Naive thymus-derived CD4-positive, alpha-beta T cell (primary cell): Measurements from ENCODE around the gene DPY19L2. TPM values are rescaled to one million over a fixed set of nuclear protein-coding genes. Genes with fewer than 3 reads are reported as not detected.
"Not testable (repeated sequence)": the region's sequence is repeated elsewhere in the genome, so short reads cannot be mapped to it uniquely, and the experiment has no call there.

ENCODE experiments used
- ATAC-seq: fragments of 150-1000 bp; cut with Tn5 transposase; 2 replicates; pipeline ENCODE4 v1.10.0; 2021; ENCODE audit warnings: mild to moderate bottlenecking, moderate library complexity
- CTCF ChIA-PET: fragments of 350-600 bp; sonication (Branson Sonifier 250); formaldehyde crosslinking; loops from one replicate; lab custom pipeline; 2021; ENCODE audit warnings: antibody characterized with exemption; lab: Charles Lee
- POLR2A ChIA-PET: fragments of 350-600 bp; sonication (Branson Sonifier 250); formaldehyde crosslinking; loops from one replicate; lab custom pipeline; 2021; ENCODE audit warnings: antibody characterized with exemption, inconsistent platforms; lab: Charles Lee
- DNase-seq, 9 donors: peaks; one replicate each; pipeline versions ENCODE4 v3.0.0 to v3.0.0-alpha.2; 2020 to 2022; ENCODE audit warnings: mixed read lengths in 1 of 9
- H3K27ac ChIP-seq: one replicate; pipeline ENCODE4 v1.7.0; 2013; ENCODE audit warnings: mild to moderate bottlenecking, low read depth, low read length, moderate library complexity
- H3K27me3 ChIP-seq, 2 donors: one replicate each; pipeline ENCODE4 v1.7.0; 2013; ENCODE audit warnings: low read length in 2 of 2, mild to moderate bottlenecking in 2 of 2, moderate library complexity in 2 of 2; ENCODE audit not compliant: control insufficient read depth in 2 of 2, insufficient read depth in 2 of 2
- H3K36me3 ChIP-seq, 3 experiments: 1 replicate in 2 of 3; 2 replicates in 1 of 3; pipeline ENCODE4 v1.7.0; 2013; ENCODE audit warnings: low read length in 3 of 3, mild to moderate bottlenecking in 3 of 3, moderate library complexity in 1 of 3; ENCODE audit not compliant: insufficient read depth in 3 of 3, control insufficient read depth in 2 of 3
- H3K4me1 ChIP-seq, 2 donors: one replicate each; pipeline ENCODE4 v1.7.0; 2013; ENCODE audit warnings: low read length in 2 of 2, mild to moderate bottlenecking in 2 of 2, moderate library complexity in 1 of 2; ENCODE audit not compliant: control insufficient read depth in 2 of 2, insufficient read depth in 2 of 2
- H3K4me3 ChIP-seq: 2 replicates; pipeline ENCODE4 v1.7.0; 2013; ENCODE audit warnings: mild to moderate bottlenecking, low read length
- H3K9me3 ChIP-seq, 3 experiments: 1 replicate in 2 of 3; 2 replicates in 1 of 3; pipeline ENCODE4 v1.7.0; 2013; ENCODE audit warnings: low read length in 3 of 3; ENCODE audit not compliant: control insufficient read depth in 2 of 3
- H3K27ac Mint-ChIP-seq, 9 donors: one replicate each; pipeline ENCODE4 v1.8.0; 2020 to 2022; ENCODE audit warnings: mixed read lengths in 9 of 9, mild to moderate bottlenecking in 8 of 9, moderate library complexity in 5 of 9, inconsistent platforms in 2 of 9
- H3K27me3 Mint-ChIP-seq, 5 donors: one replicate each; pipeline ENCODE4 v1.8.0; 2021 to 2022; ENCODE audit warnings: mixed read lengths in 5 of 5, mild to moderate bottlenecking in 1 of 5
- H3K36me3 Mint-ChIP-seq, 5 donors: one replicate each; pipeline ENCODE4 v1.8.0; 2020 to 2022; ENCODE audit warnings: mixed read lengths in 5 of 5, mild to moderate bottlenecking in 3 of 5, inconsistent platforms in 1 of 5
- H3K4me1 Mint-ChIP-seq, 7 donors: one replicate each; pipeline ENCODE4 v1.8.0; 2020 to 2022; ENCODE audit warnings: mixed read lengths in 7 of 7, mild to moderate bottlenecking in 3 of 7, inconsistent platforms in 1 of 7
- H3K4me3 Mint-ChIP-seq, 10 donors: one replicate each; pipeline ENCODE4 v1.8.0; 2020 to 2022; ENCODE audit warnings: mild to moderate bottlenecking in 10 of 10, mixed read lengths in 10 of 10, moderate library complexity in 6 of 10, inconsistent platforms in 2 of 10
- H3K9me3 Mint-ChIP-seq, 11 donors: one replicate each; pipeline ENCODE4 v1.8.0; 2020 to 2022; ENCODE audit warnings: mixed read lengths in 11 of 11, mild to moderate bottlenecking in 4 of 11, inconsistent platforms in 1 of 11, moderate library complexity in 1 of 11
- intact Hi-C, 2 donors: fragments of 100-400 bp; cut with micrococcal nuclease; formaldehyde crosslinking; loops; one replicate each; pipeline ENCODE4 v1.15.1; 2023
- polyA plus RNA-seq, 2 donors: library from polyadenylated mRNA; unstranded; fragments of 300-500 nt; fragmentation: Illumina TruSeq; gene quantifications; one replicate each; pipeline ENCODE4 v1.2.3, GENCODE V29; 2021
- total RNA-seq, 6 experiments: library from RNA in 5 of 6; stranded (reverse) in 5 of 6; gene quantifications; 1 replicate in 5 of 6; 2 replicates in 1 of 6; pipeline ENCODE4 v1.2.3 and lab custom pipeline; 2021 to 2026

Gene DPY19L2
- total and polyA plus RNA-seq, 7 experiments from 2014 or later, result 0.28 to 3.1 (median 1.0) TPM; not detected in 1

- DNase-seq, H3K36me3 ChIP-seq, H3K9me3 ChIP-seq, H3K27me3 ChIP-seq, H3K4me3 ChIP-seq, H3K4me3 Mint-ChIP-seq, H3K4me1 ChIP-seq, ATAC-seq, H3K4me1 Mint-ChIP-seq, H3K27me3 Mint-ChIP-seq, H3K36me3 Mint-ChIP-seq, H3K9me3 Mint-ChIP-seq, H3K27ac ChIP-seq, CTCF ChIA-PET, H3K27ac Mint-ChIP-seq, POLR2A ChIA-PET, intact Hi-C loops: not testable (repeated sequence)
Observed at GRCh38 chr12:63686623-63687022, 18.3 kb upstream of the DPY19L2 start.

GRCh38 chr12:63685789-63686188 lies 17.5 kb upstream of the DPY19L2 start:
- H3K9me3 ChIP-seq, CTCF ChIA-PET, H3K27me3 Mint-ChIP-seq, H3K36me3 Mint-ChIP-seq, DNase-seq, H3K27ac Mint-ChIP-seq, H3K4me3 ChIP-seq, H3K36me3 ChIP-seq, POLR2A ChIA-PET, H3K4me3 Mint-ChIP-seq, intact Hi-C loops, H3K27me3 ChIP-seq, H3K4me1 ChIP-seq, H3K9me3 Mint-ChIP-seq, ATAC-seq, H3K27ac ChIP-seq, H3K4me1 Mint-ChIP-seq: not testable (repeated sequence)

GRCh38 chr12:63682617-63683016 lies 14.3 kb upstream of the DPY19L2 start:
- POLR2A ChIA-PET, H3K4me3 ChIP-seq, H3K27ac ChIP-seq, H3K36me3 Mint-ChIP-seq, H3K4me1 Mint-ChIP-seq, H3K27ac Mint-ChIP-seq, H3K4me3 Mint-ChIP-seq, H3K4me1 ChIP-seq, DNase-seq, H3K36me3 ChIP-seq, H3K27me3 ChIP-seq, H3K27me3 Mint-ChIP-seq, ATAC-seq, H3K9me3 ChIP-seq, CTCF ChIA-PET, intact Hi-C loops, H3K9me3 Mint-ChIP-seq: not testable (repeated sequence)

- H3K4me1 ChIP-seq, H3K4me3 Mint-ChIP-seq, H3K27me3 ChIP-seq, H3K27ac ChIP-seq, POLR2A ChIA-PET, H3K4me3 ChIP-seq, H3K9me3 ChIP-seq, H3K36me3 Mint-ChIP-seq, H3K27ac Mint-ChIP-seq, intact Hi-C loops, DNase-seq, H3K9me3 Mint-ChIP-seq, H3K27me3 Mint-ChIP-seq, H3K4me1 Mint-ChIP-seq, CTCF ChIA-PET, H3K36me3 ChIP-seq, ATAC-seq: not testable (repeated sequence)
Observed at GRCh38 chr12:63680758-63681157, 12.5 kb upstream of the DPY19L2 start.

- H3K27me3 ChIP-seq, H3K4me1 ChIP-seq, H3K27ac ChIP-seq, ATAC-seq, H3K36me3 Mint-ChIP-seq, H3K27ac Mint-ChIP-seq, H3K36me3 ChIP-seq, H3K4me3 Mint-ChIP-seq, CTCF ChIA-PET, DNase-seq, POLR2A ChIA-PET, H3K4me3 ChIP-seq, H3K9me3 ChIP-seq, H3K9me3 Mint-ChIP-seq: not testable (repeated sequence)
- H3K4me1 Mint-ChIP-seq, result peaks cover 8 to 20% (median 17%) of the 10 kb centered on the region in 7 donors
- H3K27me3 Mint-ChIP-seq, result peaks cover 11 to 37% (median 20%) of the 10 kb centered on the region in 5 donors
- intact Hi-C loops, result loop anchor here (1.0 to 5.0 kb wide), 3 partner anchors 130 to 720 kb away; partner anchors contain the start of gene C12orf56 (in 1 of the 2)
Observed at GRCh38 chr12:63672550-63672949, 4.3 kb upstream of the DPY19L2 start.

GRCh38 chr12:63669936-63670335 lies 1.6 kb upstream of the DPY19L2 start:
- H3K9me3 ChIP-seq, H3K4me1 ChIP-seq, H3K27ac Mint-ChIP-seq, CTCF ChIA-PET, ATAC-seq, H3K36me3 Mint-ChIP-seq, H3K27ac ChIP-seq, POLR2A ChIA-PET, H3K4me3 ChIP-seq, H3K36me3 ChIP-seq, H3K27me3 ChIP-seq, H3K9me3 Mint-ChIP-seq, DNase-seq: not testable (repeated sequence)
- H3K4me3 Mint-ChIP-seq, result peak overlapping the region in 9 of 10 donors; percentile 11 to 88 (median 70)
- H3K4me1 Mint-ChIP-seq, result peaks cover 8 to 26% (median 24%) of the 10 kb centered on the region in 7 donors
- H3K27me3 Mint-ChIP-seq, result peaks cover 19 to 47% (median 26%) of the 10 kb centered on the region in 5 donors
- intact Hi-C loops, result loop anchor here (2.0 to 10.0 kb wide), 3 partner anchors 131 to 722 kb away; partner anchors contain the start of gene C12orf56 (in 1 of the 2)

- H3K9me3 ChIP-seq, ATAC-seq, DNase-seq, H3K4me1 ChIP-seq, CTCF ChIA-PET, H3K27ac ChIP-seq, H3K9me3 Mint-ChIP-seq, H3K27me3 ChIP-seq, H3K36me3 Mint-ChIP-seq, H3K4me3 ChIP-seq, H3K36me3 ChIP-seq, POLR2A ChIA-PET: not testable (repeated sequence)
- Mint-ChIP-seq H3K4me3 (peak overlapping the region; percentile 78 to 89 (median 84)), H3K27ac (peak overlapping the region in 1 of 9 donors; percentile 74), H3K27me3 (peaks cover 19 to 50% (median 26%) of the 10 kb centered on the region in 5 donors), H3K4me1 (peaks cover 8 to 26% (median 24%) of the 10 kb centered on the region in 7 donors)
- intact Hi-C loops, result loop anchor here in 1 of 2 donors (2.0 to 10.0 kb wide), 2 partner anchors 131 to 565 kb away; no protein-coding TSS in a partner anchor
Observed at GRCh38 chr12:63669427-63669826, 1.1 kb upstream of the DPY19L2 start.
